HEK293T (cell line): ENCODE data around the gene STXBP1.

Experiments
- ARNT ChIP-seq: fragments of 450-650 bp; IDR thresholded peaks from 2 replicates; pipeline ENCODE4 v1.6.1; 2017; ENCODE audit warnings: mild to moderate bottlenecking
- BHLHE40 ChIP-seq: fragments of 450-650 bp; IDR thresholded peaks from 2 replicates; pipeline ENCODE4 v1.6.1; 2016; ENCODE audit warnings: mild to moderate bottlenecking, moderate library complexity, borderline replicate concordance
- CTBP1 ChIP-seq: fragments of 450-650 bp; IDR thresholded peaks from 2 replicates; pipeline ENCODE4 v1.6.1; 2016; ENCODE audit warnings: borderline replicate concordance
- ELF4 ChIP-seq: fragments of 450-650 bp; IDR thresholded peaks from 2 replicates; pipeline ENCODE4 v1.6.1; 2017; ENCODE audit warnings: antibody characterized with exemption
- FOXA1 ChIP-seq: fragments of 450-650 bp; IDR thresholded peaks from 2 replicates; pipeline ENCODE4 v1.6.1; 2016; ENCODE audit warnings: mild to moderate bottlenecking
- FOXK2 ChIP-seq: fragments of 450-650 bp; IDR thresholded peaks from 2 replicates; pipeline ENCODE4 v1.6.1; 2016; ENCODE audit warnings: mild to moderate bottlenecking
- L3MBTL2 ChIP-seq: fragments of 450-650 bp; conservative IDR thresholded peaks from 2 replicates; pipeline ENCODE4 v1.6.1; 2016; ENCODE audit warnings: mild to moderate bottlenecking
- NFRKB ChIP-seq: fragments of 450-650 bp; IDR thresholded peaks from 2 replicates; pipeline ENCODE4 v1.6.1; 2016; ENCODE audit warnings: mild to moderate bottlenecking, moderate library complexity
- SP1 ChIP-seq: fragments of 450-650 bp; IDR thresholded peaks from 2 replicates; pipeline ENCODE4 v1.6.1; 2017
- TARDBP ChIP-seq: fragments of 450-650 bp; IDR thresholded peaks from 2 replicates; pipeline ENCODE4 v1.6.1; 2016

DNA sequence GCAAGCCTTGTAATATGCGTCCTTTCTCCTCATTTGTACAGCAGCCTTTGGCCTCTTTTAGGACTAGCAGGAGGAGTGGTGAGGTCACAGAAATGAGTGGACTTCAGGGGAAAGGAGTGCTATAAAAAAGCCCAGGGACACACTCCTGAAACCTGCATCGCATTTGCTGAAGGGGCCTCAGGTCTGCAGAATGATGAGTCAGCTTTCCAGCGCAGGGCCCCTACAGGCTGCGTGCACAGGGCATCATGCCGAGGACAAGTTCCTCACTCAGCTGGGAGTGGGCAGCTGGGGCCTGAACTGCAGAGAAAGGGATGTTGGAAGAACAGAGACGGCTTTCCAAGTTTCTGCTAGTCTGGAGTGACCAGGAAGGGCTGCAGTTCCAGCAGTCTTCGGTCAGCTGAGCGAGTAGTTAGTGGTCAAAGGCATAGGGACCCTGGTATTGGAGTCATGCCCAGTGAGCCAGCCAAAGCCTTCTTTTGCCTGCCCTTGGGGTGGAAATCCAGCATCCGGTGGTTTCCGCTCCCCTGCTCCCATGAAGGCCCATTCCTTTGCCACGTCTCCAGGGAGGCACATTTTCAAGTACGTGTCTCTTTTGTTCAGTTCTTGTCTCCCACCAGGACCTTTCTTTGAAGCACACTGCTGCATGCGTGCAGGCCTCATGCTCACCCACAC, 77.4 kb downstream of the STXBP1 start:
- TF ChIP-seq NFRKB (no peak), ELF4 (no peak), SP1 (no peak), CTBP1 (no peak), FOXK2 (no peak), BHLHE40 (no peak), TARDBP (no peak), L3MBTL2 (no peak), ARNT (no peak), FOXA1 (no peak)
